GM21367 (cell line): ENCODE data around the gene KPNA1.
A peak's percentile ranks its signal among the peaks of the same experiment; 100 is the strongest.
"Not testable (repeated sequence)": the region's sequence is repeated elsewhere in the genome, so short reads cannot be mapped to it uniquely, and the experiment has no call there.

ENCODE experiments used
- ATAC-seq: cut with Tn5 transposase; IDR thresholded peaks from one replicate; pipeline ENCODE4 v1.9.1; 2021; ENCODE audit not compliant: unreplicated experiment

The KPNA1 gene

DNA sequence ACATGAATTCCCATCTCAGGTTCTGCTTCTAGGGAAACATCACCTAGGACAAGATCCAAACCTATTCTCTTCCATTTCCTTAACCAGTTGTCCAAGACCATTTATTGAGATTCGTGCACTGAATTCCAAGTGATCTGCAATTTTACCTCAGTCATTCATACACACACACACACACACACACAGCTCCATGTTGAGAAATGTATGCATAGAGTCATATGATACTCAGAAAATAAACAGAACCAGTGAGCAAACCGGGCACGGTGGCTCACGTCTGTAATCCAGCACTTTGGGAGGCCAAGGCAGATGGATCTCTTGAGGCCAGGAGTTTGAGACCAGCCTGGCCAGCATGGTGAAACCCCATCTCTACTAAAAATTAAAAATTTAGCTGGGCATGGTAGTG is 6.1 kb upstream of the KPNA1 start:
- ATAC-seq, result no peak

GRCh38 chr3:122519693-122520092 is 5.0 kb upstream of the KPNA1 start:
- no peak for ATAC-seq

DNA sequence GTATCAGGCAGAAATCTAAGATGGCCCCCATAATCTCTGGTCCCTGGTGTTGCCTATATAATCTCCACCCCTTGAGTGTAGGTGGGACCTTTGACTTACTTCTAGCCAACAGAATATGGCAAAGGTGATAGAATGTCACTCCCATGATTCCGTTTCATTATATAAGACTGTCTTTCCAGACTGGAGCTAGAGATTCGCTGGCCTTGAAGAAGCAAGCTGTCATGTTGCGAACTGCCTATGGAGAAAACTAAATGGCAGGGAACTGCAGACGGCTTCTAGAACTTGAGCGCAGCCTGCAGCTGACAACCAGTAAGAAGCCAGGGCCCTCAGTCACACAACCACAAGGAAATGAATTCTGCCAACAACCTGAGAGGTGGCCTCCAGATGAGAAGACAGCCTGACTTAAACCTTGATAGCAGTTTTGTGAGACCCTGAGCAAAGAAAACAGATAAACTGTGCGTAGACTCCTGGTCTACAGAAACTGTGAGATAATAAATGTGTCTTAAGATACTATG is 2.2 kb upstream of the KPNA1 start:
- ATAC-seq, result no peak

DNA sequence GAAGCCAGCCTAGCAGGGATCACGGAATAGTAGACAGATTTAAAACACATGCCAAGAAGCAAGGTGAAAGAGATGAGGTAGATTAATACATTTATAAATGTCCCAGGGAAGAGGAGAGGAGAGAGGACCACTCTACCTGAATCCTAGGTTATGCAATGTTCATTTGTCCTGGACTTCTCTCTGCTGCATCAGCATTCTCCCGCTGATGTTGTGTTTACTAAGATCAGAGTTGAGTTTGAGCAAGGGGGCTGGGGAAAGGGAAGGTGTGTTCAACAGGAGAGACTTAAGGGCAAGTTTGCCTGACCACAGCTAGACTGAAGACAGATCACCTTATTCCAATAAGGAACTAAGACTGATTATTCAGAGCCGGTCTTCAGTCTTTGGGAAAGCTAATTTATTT is 1.1 kb upstream of the KPNA1 start:
- ATAC-seq, result no peak

- ATAC-seq, result no peak
Observed at GRCh38 chr3:122515020-122515468, 305 bp upstream of the KPNA1 start.

DNA sequence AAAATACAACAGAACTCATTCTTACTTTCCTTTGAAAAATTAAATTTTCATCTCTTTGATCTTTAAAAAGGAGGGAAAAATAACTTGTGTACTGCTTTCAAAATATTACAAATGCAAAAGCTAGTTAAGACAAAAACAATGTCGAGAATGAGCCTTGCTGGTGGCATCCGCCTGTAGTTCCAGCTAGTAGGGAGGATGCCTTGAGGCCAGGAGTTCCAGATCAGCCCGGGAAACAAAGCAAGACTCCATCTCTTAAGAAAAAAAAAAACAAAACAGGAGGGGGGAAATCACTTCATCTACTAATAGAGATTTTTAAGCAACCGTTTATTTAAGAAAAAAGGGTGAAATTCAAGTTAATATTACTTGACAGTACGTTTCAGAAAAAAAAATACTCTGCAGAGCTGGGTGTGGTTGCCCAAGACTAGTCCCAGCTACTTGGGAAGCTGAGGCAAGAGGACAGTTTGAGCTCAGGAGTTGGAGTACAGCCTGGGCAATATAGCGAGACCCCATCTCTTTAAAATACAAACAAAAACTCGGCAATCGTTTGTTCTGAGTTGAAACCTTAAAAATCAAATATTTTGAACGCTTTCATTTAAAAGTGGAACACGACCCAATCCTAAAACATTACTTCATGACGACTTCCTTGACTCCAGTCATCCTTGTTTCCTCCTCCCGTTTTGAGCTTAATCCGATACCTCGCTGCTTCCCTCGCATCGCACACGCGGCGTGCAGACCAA is 1.2 kb downstream of the KPNA1 start:
- ATAC-seq, result no peak

DNA sequence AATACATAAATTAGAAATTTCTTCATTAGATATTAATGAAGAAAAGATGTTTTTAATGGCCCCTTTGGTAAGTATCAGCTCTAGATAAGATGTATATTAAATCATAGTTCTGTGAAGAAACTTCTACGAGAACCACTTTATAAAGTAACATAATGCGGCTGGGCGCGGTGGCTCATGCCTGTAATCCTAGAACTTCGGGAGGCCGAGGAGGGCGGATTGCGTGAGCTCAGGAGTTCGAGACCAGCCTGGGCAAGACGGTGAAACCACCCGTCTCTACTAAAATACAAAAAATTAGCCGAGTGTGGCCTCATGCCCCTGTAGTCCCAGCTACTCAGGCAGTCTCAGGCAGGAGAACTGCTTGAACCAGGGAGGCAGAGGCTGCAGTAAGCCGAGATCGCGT is 2.5 kb downstream of the KPNA1 start:
- ATAC-seq, result no peak

DNA sequence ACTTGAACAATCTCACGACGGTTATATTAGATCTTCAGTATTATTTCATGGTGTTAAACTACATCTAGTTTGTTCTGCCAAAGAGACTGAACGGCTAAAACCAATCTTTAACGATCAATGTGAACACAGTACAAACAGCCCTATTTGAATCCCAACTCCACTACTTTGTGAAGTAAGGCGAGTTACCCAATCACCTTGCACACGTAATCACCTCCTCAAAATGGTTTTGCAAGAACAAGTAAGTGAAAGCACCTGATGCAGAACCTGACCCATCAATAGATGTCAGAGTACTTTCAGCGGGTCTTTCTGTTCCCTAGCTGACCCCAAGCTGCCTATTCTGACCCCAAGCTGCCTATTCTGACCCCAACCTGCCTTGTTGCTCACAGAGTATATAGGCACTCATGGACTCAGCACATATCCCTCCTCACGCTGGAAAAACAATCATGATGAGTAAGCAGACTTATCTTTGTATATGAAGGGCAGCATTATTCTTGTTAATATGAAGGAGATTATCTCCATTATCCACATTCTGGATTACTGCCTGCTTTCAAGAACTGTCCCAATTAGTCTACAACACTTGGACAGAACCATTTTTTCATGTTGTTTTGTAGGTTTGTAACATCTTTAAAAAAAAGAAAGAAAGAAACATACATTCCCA is 3.7 kb downstream of the KPNA1 start:
- ATAC-seq, result no peak

GRCh38 chr3:122508944-122509343 is 5.8 kb downstream of the KPNA1 start:
- not testable (repeated sequence) for ATAC-seq

DNA sequence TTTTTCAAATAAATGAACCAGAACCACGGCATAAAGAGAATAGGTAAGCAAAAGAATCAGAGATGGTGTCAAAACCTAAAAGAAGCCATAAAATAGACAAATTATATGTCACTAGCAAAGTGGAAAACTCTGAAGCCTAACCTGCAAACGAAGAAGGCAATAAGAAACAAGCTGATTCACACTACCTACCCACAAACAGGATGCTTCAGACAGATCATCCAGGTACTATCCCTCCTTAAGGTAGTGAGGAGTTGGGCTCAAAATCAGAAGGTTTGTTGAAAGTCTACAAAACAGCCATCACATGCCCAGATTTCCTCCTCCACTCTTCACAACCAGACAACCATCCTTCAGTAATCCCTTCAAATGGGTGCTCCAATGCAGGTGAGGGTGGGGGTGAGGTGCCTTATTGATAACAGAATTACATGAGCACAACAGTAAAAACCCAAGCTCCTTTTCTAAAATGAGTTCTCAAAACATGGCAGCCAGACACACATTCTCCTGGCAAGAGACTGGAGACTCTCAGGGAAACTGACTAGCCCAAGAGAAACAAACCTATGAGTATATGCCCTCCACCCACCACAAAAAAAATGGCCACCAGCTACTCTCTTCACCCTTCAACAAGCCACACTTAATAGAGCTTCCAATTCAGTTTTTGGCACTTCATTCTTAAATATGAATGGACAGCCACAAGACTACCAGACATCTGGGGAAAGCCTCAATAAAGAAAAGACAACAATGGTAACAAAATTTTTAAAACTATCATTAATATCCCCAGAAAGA is 6.4 kb downstream of the KPNA1 start:
- no peak for ATAC-seq

GRCh38 chr3:122506450-122506849 is 8.3 kb downstream of the KPNA1 start:
- ATAC-seq, result no peak

- ATAC-seq, result no peak
Observed at GRCh38 chr3:122505676-122506075, 9.1 kb downstream of the KPNA1 start.

- no peak for ATAC-seq
Observed at GRCh38 chr3:122502941-122503340, 11.8 kb downstream of the KPNA1 start.

DNA sequence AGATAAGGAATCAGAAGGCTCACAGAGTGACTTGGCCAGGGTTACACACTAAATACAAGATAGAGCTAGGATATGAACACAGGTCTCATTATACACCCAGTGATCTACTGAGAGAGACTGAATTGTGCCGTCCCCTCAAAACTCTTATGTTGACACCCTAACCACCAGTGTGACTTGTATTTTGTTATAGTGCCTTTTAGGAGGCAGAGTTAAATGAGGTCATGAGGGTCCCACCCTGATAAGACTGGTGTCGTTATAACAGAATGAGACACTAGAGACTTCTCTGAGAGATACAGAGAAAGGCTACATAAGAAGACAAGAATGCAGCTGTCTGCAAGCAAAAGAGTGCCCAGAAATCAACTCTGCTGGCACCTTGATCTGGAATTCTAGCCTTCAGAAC is 12.6 kb downstream of the KPNA1 start:
- ATAC-seq, result no peak

GRCh38 chr3:122500964-122501363 is 13.8 kb downstream of the KPNA1 start:
- not testable (repeated sequence) for ATAC-seq

- no peak for ATAC-seq
Observed at GRCh38 chr3:122498152-122498551, 16.6 kb downstream of the KPNA1 start.

- ATAC-seq, result peak; percentile 79
Observed at GRCh38 chr3:122497425-122497824, 17.3 kb downstream of the KPNA1 start.

- no peak for ATAC-seq
Observed at GRCh38 chr3:122496508-122496907, 18.2 kb downstream of the KPNA1 start.

DNA sequence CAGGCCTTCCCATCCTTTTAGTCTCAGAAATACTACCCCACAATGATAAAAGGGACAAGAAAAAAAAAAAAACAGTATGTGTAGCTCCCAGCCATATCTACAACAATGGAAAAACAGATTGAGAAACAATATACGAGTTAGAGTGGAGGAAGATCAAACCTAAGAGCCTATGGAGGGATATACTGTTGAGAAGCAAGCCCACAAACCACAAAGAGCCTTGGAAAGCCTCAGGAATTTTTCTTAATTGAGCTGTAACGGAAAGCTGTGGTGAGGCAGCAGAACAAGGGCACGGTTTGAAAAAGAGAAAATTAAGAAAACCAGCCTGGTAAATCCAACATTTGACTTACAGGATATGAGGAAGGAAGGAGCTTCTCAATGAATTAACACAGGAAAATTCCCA is 21.4 kb downstream of the KPNA1 start:
- no peak for ATAC-seq

DNA sequence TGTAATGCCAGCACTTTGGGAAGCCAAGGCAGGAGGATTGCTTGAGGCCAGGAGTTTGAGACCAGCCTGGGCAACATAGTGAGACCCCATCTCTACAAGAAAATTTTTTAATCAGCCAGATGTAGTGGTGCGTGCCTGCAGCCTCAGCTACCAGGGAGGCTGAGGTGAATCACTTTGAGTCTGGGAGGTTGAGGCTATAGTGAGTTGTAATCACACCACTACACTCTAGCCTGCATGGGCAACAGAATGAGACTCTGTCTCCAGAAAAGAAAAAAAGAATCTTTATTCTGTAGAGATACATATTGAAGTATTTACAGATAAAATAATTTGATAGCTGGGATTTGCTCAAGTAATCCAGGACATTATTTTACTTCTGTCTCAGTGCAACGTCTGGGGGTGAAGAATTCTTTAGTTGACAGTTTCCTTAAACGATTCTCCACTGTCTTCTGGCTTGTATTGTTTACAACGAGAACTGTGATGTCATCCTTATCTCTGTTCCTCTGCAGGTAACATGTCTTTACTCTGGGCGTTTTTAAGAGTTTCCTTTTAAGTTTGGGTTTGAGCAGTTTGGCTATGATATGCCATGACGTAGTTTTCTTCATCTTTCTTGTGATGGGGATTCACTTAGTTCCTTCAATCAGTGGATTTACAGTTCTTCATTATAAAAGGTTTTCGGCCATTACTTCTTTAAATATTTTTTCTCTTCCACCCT is 26.3 kb downstream of the KPNA1 start:
- ATAC-seq, result no peak

DNA sequence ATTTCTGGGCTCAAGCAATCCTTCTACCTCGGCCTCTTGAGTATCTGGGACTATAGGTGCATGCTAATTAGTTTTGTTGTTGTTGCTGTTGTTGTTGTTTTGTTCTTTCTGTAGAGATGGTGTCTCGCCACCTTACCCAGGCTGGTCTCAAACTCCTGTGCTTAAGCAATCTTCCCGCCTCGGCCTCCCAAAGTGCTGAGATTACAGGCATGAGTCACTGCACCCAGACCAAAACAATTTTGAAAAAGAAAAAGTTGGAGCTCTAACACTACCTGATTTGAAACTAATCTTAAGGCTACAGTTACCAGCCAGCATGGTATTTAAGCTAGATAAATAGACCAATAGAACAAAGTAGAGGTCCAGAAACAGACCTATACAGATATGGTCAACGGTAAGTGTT is 29.8 kb downstream of the KPNA1 start:
- no peak for ATAC-seq
